Endothelial cell (in vitro differentiated cells): ENCODE data around the gene TEX2. TPM values are rescaled to one million over a fixed set of nuclear protein-coding genes. Genes with fewer than 3 reads are reported as not detected.
A peak's percentile ranks its signal among the peaks of the same experiment; 100 is the strongest.

Experiments
- DNase-seq: peaks from one replicate; pipeline ENCODE4 v3.0.0; 2021; ENCODE audit warnings: low spot score
- H3K27ac Mint-ChIP-seq: one replicate; pipeline ENCODE4 v1.8.0; 2021; ENCODE audit warnings: mixed read lengths, inconsistent platforms; ENCODE audit not compliant: unreplicated experiment
- H3K27me3 Mint-ChIP-seq: one replicate; pipeline ENCODE4 v1.8.0; 2021; ENCODE audit warnings: mild to moderate bottlenecking, moderate library complexity, mixed read lengths, inconsistent platforms; ENCODE audit not compliant: unreplicated experiment
- H3K36me3 Mint-ChIP-seq: one replicate; pipeline ENCODE4 v1.8.0; 2021; ENCODE audit warnings: mild to moderate bottlenecking, low read depth, mixed read lengths, inconsistent platforms; ENCODE audit not compliant: unreplicated experiment
- H3K4me1 Mint-ChIP-seq: one replicate; pipeline ENCODE4 v1.8.0; 2021; ENCODE audit warnings: mild to moderate bottlenecking, mixed read lengths, inconsistent platforms; ENCODE audit not compliant: unreplicated experiment
- H3K4me3 Mint-ChIP-seq: one replicate; pipeline ENCODE4 v1.8.0; 2021; ENCODE audit warnings: mild to moderate bottlenecking, mixed read lengths, inconsistent platforms; ENCODE audit not compliant: unreplicated experiment
- H3K9me3 Mint-ChIP-seq: one replicate; pipeline ENCODE4 v1.8.0; 2021; ENCODE audit warnings: mixed read lengths, inconsistent platforms; ENCODE audit not compliant: unreplicated experiment
- total RNA-seq: library from RNA; stranded (reverse); fragmentation: NEBNext Ultra II Directional; extraction: Animal tissue kit (Norgen Biotek cat#: 25700); gene quantifications from one replicate; pipeline ENCODE4 v1.2.1, GENCODE V29; 2021; ENCODE audit not compliant: unreplicated experiment
- TF ChIP-seq, protein P1 (sequence below): fragments of 200-600 bp; sonication (generic); IDR thresholded peaks from one replicate; pipeline ENCODE4 v1.5.0; 2021; ENCODE audit warnings: antibody characterized with exemption; ENCODE audit not compliant: unreplicated experiment

TEX2 gene
- total RNA-seq, 1 donor from 2014 or later: 16.3 TPM

DNA sequence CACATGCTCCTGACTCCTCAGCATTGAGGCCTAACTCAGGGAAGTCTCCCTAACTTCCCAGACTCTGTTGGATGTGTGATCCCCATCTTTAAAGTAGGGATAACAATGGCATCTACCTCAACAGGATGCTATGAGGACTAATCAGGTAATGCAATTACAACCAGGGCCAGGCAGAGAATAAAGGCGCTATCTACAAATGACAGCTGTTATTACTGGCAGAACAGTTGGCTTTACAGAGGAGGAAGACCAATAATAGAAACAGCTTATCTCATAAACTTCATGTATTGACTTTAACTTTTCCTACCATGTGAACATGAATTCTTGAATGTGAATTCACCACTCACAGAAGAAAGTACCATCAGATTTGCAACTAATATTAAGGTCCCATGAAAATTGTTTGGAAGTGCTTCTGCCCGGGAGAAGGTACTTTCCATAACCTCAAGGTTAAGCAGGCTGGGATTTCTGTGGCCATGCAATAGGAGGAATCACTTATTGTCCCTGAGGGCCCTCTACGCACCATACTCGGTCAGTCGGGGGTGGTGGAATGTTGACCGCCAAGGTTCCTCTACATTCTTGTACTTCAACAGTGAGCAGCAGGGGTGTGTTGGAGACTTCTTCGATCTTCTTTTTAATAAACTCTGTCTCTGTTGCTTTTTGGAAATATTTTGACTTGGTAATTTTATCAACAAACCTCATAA, 110.5 kb downstream of the TEX2 start:
- Mint-ChIP-seq H3K4me3 (no peak overlapping the region), H3K36me3 (peaks cover 15% of the 10 kb centered on the region), H3K4me1 (peaks cover 27% of the 10 kb centered on the region), H3K27ac (no peak overlapping the region), H3K9me3 (no peaks in the 10 kb centered on the region), H3K27me3 (peaks cover 2% of the 10 kb centered on the region)
- TF ChIP-seq, protein P1, sequence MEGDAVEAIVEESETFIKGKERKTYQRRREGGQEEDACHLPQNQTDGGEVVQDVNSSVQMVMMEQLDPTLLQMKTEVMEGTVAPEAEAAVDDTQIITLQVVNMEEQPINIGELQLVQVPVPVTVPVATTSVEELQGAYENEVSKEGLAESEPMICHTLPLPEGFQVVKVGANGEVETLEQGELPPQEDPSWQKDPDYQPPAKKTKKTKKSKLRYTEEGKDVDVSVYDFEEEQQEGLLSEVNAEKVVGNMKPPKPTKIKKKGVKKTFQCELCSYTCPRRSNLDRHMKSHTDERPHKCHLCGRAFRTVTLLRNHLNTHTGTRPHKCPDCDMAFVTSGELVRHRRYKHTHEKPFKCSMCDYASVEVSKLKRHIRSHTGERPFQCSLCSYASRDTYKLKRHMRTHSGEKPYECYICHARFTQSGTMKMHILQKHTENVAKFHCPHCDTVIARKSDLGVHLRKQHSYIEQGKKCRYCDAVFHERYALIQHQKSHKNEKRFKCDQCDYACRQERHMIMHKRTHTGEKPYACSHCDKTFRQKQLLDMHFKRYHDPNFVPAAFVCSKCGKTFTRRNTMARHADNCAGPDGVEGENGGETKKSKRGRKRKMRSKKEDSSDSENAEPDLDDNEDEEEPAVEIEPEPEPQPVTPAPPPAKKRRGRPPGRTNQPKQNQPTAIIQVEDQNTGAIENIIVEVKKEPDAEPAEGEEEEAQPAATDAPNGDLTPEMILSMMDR: no peak
- no peak for DNase-seq

DNA sequence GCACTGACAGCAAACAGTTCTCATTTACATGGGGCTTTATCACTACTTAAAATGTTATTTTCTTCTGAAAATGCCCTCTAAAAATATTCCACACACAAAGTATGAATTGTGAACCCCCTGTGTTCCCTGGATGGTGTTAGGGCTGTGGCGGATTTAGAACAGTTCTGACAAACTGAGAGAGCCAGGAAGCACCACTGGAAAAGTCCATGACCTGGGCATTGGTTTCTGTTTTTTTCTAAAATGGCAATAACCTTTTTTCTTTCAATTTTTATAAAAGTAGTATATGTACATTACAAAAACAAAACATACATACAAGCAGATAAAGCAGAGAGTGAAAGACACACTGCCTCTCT, 112.1 kb downstream of the TEX2 start:
- Mint-ChIP-seq H3K4me3 (no peak overlapping the region), H3K27ac (no peak overlapping the region), H3K9me3 (no peaks in the 10 kb centered on the region), H3K27me3 (peaks cover 4% of the 10 kb centered on the region), H3K4me1 (peaks cover 29% of the 10 kb centered on the region), H3K36me3 (peaks cover 15% of the 10 kb centered on the region)
- TF ChIP-seq, protein P1: no peak
- DNase-seq: no peak

DNA sequence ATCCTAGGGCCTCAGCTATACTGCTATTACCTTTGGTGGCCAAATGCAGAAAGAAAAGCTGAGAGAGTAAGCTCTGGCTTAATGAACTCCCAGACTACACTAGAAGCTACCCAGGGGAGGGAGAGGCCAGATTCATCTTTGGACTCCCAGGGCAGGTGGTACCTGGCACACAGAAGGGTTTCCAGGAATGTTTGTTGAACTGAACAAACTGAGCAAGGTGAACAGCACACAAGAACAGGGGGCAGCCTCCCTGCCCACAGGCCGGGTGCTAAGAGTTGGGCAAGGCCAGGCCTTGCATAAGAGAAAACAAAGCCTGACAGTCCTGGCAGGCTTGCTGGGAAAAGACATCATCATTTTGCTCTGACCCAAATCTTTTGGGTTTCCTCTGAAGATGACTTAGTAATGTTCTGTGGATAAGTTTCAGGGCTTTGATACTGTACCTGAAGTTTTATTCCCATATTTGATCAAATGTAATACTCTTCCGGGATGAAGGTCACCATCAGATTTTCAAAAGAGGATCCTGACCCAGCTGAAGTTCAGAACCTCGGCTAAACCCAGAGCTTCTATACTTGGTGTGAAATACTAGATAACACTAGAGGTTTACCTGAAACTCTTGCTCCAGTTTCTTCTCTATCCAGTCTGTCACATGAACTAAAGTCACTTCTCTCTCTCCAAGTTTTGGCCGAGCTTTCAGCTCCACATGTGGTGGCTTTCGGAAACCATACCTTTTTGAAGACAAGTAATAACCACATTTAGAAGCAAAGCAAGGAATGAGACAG, 112.6 kb downstream of the TEX2 start:
- H3K4me1 Mint-ChIP-seq: peaks cover 24% of the 10 kb centered on the region
- TF ChIP-seq, protein P1: no peak
- peaks cover 15% of the 10 kb centered on the region for H3K36me3 Mint-ChIP-seq
- no peak overlapping the region for H3K27ac Mint-ChIP-seq
- no peak for DNase-seq
- no peaks in the 10 kb centered on the region for H3K9me3 Mint-ChIP-seq
- H3K27me3 Mint-ChIP-seq: peaks cover 4% of the 10 kb centered on the region
- H3K4me3 Mint-ChIP-seq: no peak overlapping the region

DNA sequence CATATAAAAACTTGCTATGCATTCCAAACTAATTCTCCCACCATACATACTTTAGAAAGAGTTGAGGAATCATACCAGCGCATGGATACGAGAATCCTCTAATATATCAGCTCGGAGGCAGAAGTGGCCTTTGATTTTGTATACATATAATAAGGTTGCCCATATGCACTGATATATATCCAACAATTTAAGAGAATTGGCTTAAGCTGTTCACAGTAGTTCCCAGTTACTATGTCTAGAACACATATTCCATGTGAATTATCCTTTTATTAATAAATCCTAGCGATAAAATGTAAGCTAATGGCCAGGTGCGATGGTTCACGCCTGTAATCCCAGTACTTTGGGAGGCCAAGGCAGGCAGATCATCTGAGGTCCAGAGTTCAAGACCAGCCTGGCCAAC, 113.9 kb downstream of the TEX2 start:
- Mint-ChIP-seq H3K27ac (no peak overlapping the region), H3K27me3 (peaks cover 3% of the 10 kb centered on the region), H3K4me3 (no peak overlapping the region), H3K36me3 (peaks cover 7% of the 10 kb centered on the region), H3K4me1 (peaks cover 12% of the 10 kb centered on the region), H3K9me3 (no peaks in the 10 kb centered on the region)
- TF ChIP-seq, protein P1: no peak
- DNase-seq: no peak

DNA sequence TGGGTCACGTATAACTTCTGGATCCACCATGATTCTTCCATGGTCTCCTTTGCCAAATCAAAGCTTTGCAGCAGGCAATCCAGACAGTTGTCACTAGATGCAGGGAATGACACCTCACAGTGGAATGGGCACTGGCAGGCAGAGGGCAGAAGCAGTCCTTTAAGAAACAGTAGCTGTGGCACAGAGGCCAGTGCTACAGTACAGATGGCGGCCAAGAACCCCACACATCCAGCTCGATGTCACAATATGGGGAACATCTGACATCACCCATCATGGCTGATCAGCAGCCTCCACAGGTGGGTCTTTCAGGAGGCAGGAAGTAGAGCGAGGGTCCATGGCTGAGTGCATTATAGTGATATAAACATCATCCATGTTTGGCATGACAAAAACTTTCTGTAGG, 114.4 kb downstream of the TEX2 start:
- Mint-ChIP-seq H3K36me3 (peaks cover 7% of the 10 kb centered on the region), H3K27ac (peak overlapping the region; percentile 42), H3K4me1 (peaks cover 10% of the 10 kb centered on the region), H3K4me3 (no peak overlapping the region), H3K9me3 (no peaks in the 10 kb centered on the region), H3K27me3 (peaks cover 3% of the 10 kb centered on the region)
- no peak for DNase-seq
- TF ChIP-seq, protein P1: no peak
